Mammary epithelial cell (primary cell): ENCODE results near the gene FBXO7.

Experiments
- EZH2 ChIP-seq: IDR thresholded peaks from 2 replicates; pipeline ENCODE4 v1.6.1; 2012; ENCODE audit warnings: low read length, inconsistent platforms, borderline replicate concordance
- TF ChIP-seq, protein P1 (sequence below), 2 donors: IDR thresholded peaks in 1 of 2; conservative IDR thresholded peaks in 1 of 2; 2 replicates each; pipeline ENCODE4 v1.5.1; 2011 to 2012; ENCODE audit warnings: inconsistent platforms in 2 of 2, low read length in 2 of 2, mild to moderate bottlenecking in 2 of 2, control low read depth in 1 of 2, low read depth in 1 of 2; ENCODE audit not compliant: insufficient read depth in 1 of 2; ENCODE audit errors: extremely low read depth in 1 of 2

DNA sequence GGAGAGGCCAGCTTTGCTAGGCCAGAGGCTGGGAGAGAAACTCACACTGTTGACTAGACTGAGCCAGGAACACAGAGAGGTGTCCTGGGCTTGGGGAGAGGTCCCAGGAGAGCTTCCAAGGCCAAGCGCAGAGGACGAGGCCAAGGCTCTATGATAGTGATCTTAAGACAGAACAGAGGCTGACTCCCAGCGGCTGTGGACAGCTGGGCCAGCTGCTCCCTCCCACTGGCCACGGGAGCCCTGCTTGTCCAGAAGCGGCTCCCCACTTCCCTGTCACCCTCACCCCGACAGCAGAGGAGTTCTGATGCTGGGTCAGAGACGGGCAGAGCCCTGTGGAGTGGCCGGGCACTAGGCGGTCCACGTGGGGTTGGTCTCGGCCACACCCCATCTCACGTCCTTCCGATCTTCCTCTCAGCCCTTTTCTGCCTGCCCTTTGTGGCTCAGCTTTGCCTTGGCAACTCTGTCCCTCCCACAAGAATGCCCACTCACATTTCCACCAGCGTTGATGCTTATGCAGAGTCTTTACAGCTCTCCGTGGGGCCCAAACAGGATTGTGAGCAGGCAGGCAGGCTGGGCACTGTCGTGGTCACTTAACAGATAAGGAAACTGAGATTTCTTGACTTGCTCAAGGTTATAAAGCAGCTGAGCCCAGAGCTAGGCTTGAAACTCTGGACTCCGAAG lies 68.2 kb downstream of the FBXO7 start:
- TF ChIP-seq, protein P1, sequence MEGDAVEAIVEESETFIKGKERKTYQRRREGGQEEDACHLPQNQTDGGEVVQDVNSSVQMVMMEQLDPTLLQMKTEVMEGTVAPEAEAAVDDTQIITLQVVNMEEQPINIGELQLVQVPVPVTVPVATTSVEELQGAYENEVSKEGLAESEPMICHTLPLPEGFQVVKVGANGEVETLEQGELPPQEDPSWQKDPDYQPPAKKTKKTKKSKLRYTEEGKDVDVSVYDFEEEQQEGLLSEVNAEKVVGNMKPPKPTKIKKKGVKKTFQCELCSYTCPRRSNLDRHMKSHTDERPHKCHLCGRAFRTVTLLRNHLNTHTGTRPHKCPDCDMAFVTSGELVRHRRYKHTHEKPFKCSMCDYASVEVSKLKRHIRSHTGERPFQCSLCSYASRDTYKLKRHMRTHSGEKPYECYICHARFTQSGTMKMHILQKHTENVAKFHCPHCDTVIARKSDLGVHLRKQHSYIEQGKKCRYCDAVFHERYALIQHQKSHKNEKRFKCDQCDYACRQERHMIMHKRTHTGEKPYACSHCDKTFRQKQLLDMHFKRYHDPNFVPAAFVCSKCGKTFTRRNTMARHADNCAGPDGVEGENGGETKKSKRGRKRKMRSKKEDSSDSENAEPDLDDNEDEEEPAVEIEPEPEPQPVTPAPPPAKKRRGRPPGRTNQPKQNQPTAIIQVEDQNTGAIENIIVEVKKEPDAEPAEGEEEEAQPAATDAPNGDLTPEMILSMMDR (conservative IDR thresholded peaks at IDR 0.05 in 1 of 2, IDR thresholded peaks at IDR 0.05 in 1 of 2; ENCODE audit: extremely low read depth in 1 of 2, insufficient read depth in 1 of 2, low read depth in 1 of 2, low read length in 2 of 2) = no peak
- no peak for TF ChIP-seq EZH2
